PC-3 (cell line): ENCODE results near the gene NTM.

Source experiments
- CTCF ChIP-seq: fragments of 300-600 bp; sonication (generic); conservative IDR thresholded peaks from 2 replicates; pipeline ENCODE4 v1.5.1; 2017; ENCODE audit warnings: antibody characterized with exemption, low read depth, mild to moderate bottlenecking, low read length
- EZH2 ChIP-seq: fragments of 300-600 bp; sonication (generic); IDR thresholded peaks from one replicate; pipeline ENCODE4 v1.6.1; 2017; ENCODE audit warnings: antibody characterized with exemption, mild to moderate bottlenecking, low read length; ENCODE audit not compliant: unreplicated experiment
- EZH2phosphoT487 ChIP-seq: fragments of 300-600 bp; sonication (generic); IDR thresholded peaks from 2 replicates; pipeline ENCODE4 v1.6.1; 2018; ENCODE audit warnings: mild to moderate bottlenecking, antibody characterized with exemption, low read length, borderline replicate concordance

GRCh38 chr11:131867457-131868257, 497.2 kb downstream of the NTM start:
- TF ChIP-seq CTCF (peak; percentile 87), EZH2 (no peak), EZH2phosphoT487 (no peak)
